B cell (primary cell): ENCODE measurements around the gene PLEKHJ1.

Experiments
- EZH2 ChIP-seq: IDR thresholded peaks from 2 replicates; pipeline ENCODE4 v1.6.1; 2012; ENCODE audit warnings: borderline replicate concordance, low read depth, mild to moderate bottlenecking, moderate library complexity, low read length; ENCODE audit not compliant: insufficient read depth, poor library complexity, severe bottlenecking
- TF ChIP-seq, protein P1 (sequence below): fragments of 200-600 bp; IDR thresholded peaks from one replicate; pipeline ENCODE4 v1.8.0; 2022; ENCODE audit warnings: antibody characterized with exemption, mild to moderate bottlenecking

DNA sequence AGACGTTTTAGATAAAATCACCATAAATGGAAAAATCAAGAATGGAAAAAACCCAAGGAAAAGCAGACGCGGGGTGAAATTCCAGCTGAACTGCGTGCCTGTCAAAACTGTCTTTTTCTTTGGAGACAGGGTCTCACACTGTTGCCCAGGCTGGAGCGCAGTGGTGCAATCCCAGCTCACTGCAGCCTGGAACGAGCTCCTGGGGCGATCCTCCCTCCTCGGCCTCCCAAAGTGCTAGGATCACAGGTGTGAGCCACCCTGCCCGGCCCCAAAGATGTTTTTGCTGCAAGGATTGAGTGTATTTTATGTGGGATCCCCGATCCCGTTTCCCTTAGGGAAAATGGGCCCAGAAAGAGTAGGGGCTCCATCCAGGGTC is 46.7 kb upstream of the PLEKHJ1 start:
- no peak for TF ChIP-seq EZH2
- TF ChIP-seq, protein P1, sequence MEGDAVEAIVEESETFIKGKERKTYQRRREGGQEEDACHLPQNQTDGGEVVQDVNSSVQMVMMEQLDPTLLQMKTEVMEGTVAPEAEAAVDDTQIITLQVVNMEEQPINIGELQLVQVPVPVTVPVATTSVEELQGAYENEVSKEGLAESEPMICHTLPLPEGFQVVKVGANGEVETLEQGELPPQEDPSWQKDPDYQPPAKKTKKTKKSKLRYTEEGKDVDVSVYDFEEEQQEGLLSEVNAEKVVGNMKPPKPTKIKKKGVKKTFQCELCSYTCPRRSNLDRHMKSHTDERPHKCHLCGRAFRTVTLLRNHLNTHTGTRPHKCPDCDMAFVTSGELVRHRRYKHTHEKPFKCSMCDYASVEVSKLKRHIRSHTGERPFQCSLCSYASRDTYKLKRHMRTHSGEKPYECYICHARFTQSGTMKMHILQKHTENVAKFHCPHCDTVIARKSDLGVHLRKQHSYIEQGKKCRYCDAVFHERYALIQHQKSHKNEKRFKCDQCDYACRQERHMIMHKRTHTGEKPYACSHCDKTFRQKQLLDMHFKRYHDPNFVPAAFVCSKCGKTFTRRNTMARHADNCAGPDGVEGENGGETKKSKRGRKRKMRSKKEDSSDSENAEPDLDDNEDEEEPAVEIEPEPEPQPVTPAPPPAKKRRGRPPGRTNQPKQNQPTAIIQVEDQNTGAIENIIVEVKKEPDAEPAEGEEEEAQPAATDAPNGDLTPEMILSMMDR: no peak
